DND-41 (cell line): ENCODE results near the gene CTLA4.

Source experiments
- ATAC-seq: fragments of 200-7000 bp; cut with Tn5 transposase; 3 replicates; pipeline ENCODE4 v1.9.1; 2021; ENCODE audit warnings: low read depth; ENCODE audit not compliant: insufficient read depth
- DNase-seq: peaks from one replicate; pipeline ENCODE4 v3.0.0-alpha.2; 2020
- H2AFZ ChIP-seq: 2 replicates; pipeline ENCODE4 v1.6.0; 2012; ENCODE audit warnings: low read depth, low read length
- H3K27ac ChIP-seq: 2 replicates; pipeline ENCODE4 v1.5.1; 2012; ENCODE audit warnings: low read length, inconsistent platforms
- H3K27me3 ChIP-seq: fragments of 200-600 bp; sonication (generic); 2 replicates; pipeline ENCODE4 v1.6.0; 2012; ENCODE audit warnings: low read length, mild to moderate bottlenecking, inconsistent platforms; ENCODE audit not compliant: insufficient read depth, poor library complexity
- H3K36me3 ChIP-seq: 2 replicates; pipeline ENCODE4 v1.5.1; 2012; ENCODE audit warnings: low read length, inconsistent platforms; ENCODE audit not compliant: insufficient read depth
- H3K4me1 ChIP-seq: 2 replicates; pipeline ENCODE4 v1.5.1; 2012; ENCODE audit warnings: mild to moderate bottlenecking, low read length; ENCODE audit not compliant: insufficient read depth
- H3K4me2 ChIP-seq: 2 replicates; pipeline ENCODE4 v1.6.0; 2012; ENCODE audit warnings: mild to moderate bottlenecking, moderate library complexity, low read length, inconsistent platforms; ENCODE audit not compliant: insufficient read depth
- H3K4me3 ChIP-seq, 2 experiments: fragments of 200-600 bp in 1 of 2; shearing (Covaris generic) in 1 of 2; 2 replicates each; pipeline ENCODE4 v1.5.1; 2012 to 2016; ENCODE audit warnings: inconsistent platforms in 2 of 2, low read length in 2 of 2, mild to moderate bottlenecking in 2 of 2, low read depth in 1 of 2, moderate library complexity in 1 of 2
- H3K79me2 ChIP-seq: 2 replicates; pipeline ENCODE4 v1.6.0; 2012; ENCODE audit warnings: low read length, inconsistent platforms; ENCODE audit not compliant: insufficient read depth
- H3K9ac ChIP-seq: 2 replicates; pipeline ENCODE4 v1.6.0; 2012; ENCODE audit warnings: low read depth, mild to moderate bottlenecking, inconsistent platforms, low read length, moderate library complexity
- H3K9me3 ChIP-seq: 2 replicates; pipeline ENCODE4 v1.5.1; 2012; ENCODE audit warnings: low read length, moderate library complexity, mild to moderate bottlenecking, inconsistent platforms; ENCODE audit not compliant: insufficient read depth, severe bottlenecking
- H4K20me1 ChIP-seq: 2 replicates; pipeline ENCODE4 v1.6.0; 2012; ENCODE audit warnings: low read length; ENCODE audit not compliant: insufficient read depth
- EZH2 ChIP-seq: IDR thresholded peaks from 3 replicates; pipeline ENCODE4 v1.6.1; 2012; ENCODE audit warnings: borderline replicate concordance, low read depth, mild to moderate bottlenecking, moderate library complexity, low read length, inconsistent platforms; ENCODE audit not compliant: severe bottlenecking
- TF ChIP-seq, protein P1 (sequence below): IDR thresholded peaks from 2 replicates; pipeline ENCODE4 v1.5.1; 2012; ENCODE audit warnings: borderline replicate concordance, low read length, moderate library complexity, mild to moderate bottlenecking; ENCODE audit not compliant: poor library complexity, severe bottlenecking; ENCODE audit errors: extremely low read depth

CTLA4 gene

DNA sequence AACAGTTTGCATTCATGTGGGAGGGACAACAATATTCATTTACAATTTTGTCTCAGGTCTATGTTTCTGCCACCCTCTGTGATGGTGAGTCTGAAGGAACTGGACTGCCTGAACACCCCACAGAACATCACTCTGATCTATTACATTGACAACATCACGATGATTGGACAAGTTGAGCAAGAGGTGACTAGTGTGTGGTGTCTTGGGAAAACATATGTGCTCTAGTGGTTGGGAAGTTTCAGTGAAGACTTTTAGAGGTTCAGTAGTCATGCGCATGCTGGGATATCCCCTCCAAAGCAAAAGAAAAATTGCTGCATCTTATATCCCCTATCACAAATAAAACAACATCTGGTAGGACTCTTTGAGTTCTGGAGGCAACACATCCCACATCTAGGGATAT, 18.6 kb upstream of the CTLA4 start:
- Histone ChIP-seq H3K79me2 (no peaks in the 10 kb centered on the region), H3K4me3 (no peak overlapping the region), H3K27me3 (no peaks in the 10 kb centered on the region), H3K9me3 (no peaks in the 10 kb centered on the region), H3K27ac (no peak overlapping the region), H3K4me2 (no peak overlapping the region), H4K20me1 (no peaks in the 10 kb centered on the region), H3K9ac (no peak overlapping the region), H3K4me1 (no peaks in the 10 kb centered on the region), H3K36me3 (no peaks in the 10 kb centered on the region), H2AFZ (no peak overlapping the region)
- no peak for ATAC-seq
- DNase-seq: no peak
- TF ChIP-seq, protein P1, sequence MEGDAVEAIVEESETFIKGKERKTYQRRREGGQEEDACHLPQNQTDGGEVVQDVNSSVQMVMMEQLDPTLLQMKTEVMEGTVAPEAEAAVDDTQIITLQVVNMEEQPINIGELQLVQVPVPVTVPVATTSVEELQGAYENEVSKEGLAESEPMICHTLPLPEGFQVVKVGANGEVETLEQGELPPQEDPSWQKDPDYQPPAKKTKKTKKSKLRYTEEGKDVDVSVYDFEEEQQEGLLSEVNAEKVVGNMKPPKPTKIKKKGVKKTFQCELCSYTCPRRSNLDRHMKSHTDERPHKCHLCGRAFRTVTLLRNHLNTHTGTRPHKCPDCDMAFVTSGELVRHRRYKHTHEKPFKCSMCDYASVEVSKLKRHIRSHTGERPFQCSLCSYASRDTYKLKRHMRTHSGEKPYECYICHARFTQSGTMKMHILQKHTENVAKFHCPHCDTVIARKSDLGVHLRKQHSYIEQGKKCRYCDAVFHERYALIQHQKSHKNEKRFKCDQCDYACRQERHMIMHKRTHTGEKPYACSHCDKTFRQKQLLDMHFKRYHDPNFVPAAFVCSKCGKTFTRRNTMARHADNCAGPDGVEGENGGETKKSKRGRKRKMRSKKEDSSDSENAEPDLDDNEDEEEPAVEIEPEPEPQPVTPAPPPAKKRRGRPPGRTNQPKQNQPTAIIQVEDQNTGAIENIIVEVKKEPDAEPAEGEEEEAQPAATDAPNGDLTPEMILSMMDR: no peak
- TF ChIP-seq EZH2: no peak

DNA sequence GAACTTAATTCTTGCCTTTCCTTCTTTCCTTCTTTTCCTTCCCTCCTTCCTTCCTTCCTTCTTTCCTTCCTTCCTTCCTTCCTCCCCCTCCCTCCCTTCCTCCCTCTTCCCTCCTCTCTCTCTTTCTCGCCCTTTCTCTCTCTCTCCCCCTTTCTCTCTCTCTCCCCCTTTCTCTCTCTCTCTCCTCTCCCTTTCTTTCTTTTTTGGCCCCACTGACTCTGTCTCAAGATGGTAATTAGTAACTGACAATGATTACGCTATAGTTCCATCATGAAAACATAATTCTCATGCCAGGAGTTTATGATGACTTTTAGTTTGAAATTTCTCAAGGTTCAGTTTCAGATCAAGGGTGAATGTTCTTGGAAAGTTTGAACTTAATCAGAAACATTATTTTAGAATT, 14.8 kb upstream of the CTLA4 start:
- no peaks in the 10 kb centered on the region for H4K20me1 ChIP-seq
- H3K4me1 ChIP-seq: no peaks in the 10 kb centered on the region
- TF ChIP-seq, protein P1: no peak
- TF ChIP-seq EZH2: no peak
- H3K27ac ChIP-seq: no peak overlapping the region
- H3K4me3 ChIP-seq: no peak overlapping the region
- H3K9me3 ChIP-seq: no peaks in the 10 kb centered on the region
- ATAC-seq (no peak), DNase-seq (no peak)
- H3K79me2 ChIP-seq: no peaks in the 10 kb centered on the region
- no peak overlapping the region for H3K4me2 ChIP-seq
- H3K9ac ChIP-seq: no peak overlapping the region
- H2AFZ ChIP-seq: no peak overlapping the region
- no peaks in the 10 kb centered on the region for H3K36me3 ChIP-seq
- H3K27me3 ChIP-seq: no peaks in the 10 kb centered on the region

DNA sequence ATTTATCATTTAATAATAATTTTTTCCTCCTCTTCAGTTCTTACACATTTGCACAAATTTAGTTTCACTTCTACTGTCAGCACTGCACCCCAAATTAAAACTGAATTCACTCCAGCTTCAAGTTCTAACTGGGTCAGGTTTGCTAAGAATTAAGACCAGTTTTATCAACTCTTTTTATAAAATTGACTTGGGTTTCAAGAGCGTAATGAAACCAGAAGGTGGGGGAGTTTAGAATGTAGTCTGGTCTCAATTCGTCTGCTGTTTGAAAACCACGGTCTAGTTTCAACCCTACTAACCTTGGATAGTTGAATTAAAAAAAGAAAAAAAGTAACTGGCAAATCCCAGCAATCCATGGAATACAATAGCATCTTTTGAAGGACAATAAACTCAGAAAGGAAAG, 14.3 kb upstream of the CTLA4 start:
- Histone ChIP-seq H3K4me1 (no peaks in the 10 kb centered on the region), H3K27ac (no peak overlapping the region), H3K4me2 (no peak overlapping the region), H4K20me1 (no peaks in the 10 kb centered on the region), H3K4me3 (no peak overlapping the region), H3K9me3 (no peaks in the 10 kb centered on the region), H3K79me2 (no peaks in the 10 kb centered on the region), H3K27me3 (no peaks in the 10 kb centered on the region), H2AFZ (no peak overlapping the region), H3K36me3 (no peaks in the 10 kb centered on the region), H3K9ac (no peak overlapping the region)
- DNase-seq (no peak), ATAC-seq (no peak)
- TF ChIP-seq, protein P1: no peak
- no peak for TF ChIP-seq EZH2

DNA sequence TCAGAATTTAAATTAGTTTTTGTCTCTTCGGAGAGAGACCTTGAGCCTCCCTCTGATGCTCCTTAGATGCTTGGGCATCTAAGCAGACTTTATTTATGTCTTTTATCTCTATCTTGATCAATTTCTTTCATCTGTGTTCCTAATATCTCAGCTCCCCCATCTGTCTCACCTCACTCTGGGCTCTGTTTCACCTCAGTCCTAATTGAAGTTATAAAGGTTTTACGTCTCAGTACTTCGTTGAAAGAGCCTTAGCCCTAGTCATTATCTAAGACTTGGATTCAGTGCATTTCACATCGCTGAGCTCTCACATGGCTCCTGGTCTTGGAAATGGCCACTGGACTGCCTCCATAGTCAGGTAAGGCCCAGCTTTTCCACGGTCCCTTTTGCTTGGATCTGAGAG, 13.8 kb upstream of the CTLA4 start:
- H3K36me3 ChIP-seq: no peaks in the 10 kb centered on the region
- no peaks in the 10 kb centered on the region for H4K20me1 ChIP-seq
- H3K4me2 ChIP-seq: no peak overlapping the region
- ATAC-seq: no peak
- no peak overlapping the region for H2AFZ ChIP-seq
- no peak for DNase-seq
- no peaks in the 10 kb centered on the region for H3K9me3 ChIP-seq
- no peak overlapping the region for H3K9ac ChIP-seq
- TF ChIP-seq, protein P1: no peak
- TF ChIP-seq EZH2: no peak
- H3K27me3 ChIP-seq: no peaks in the 10 kb centered on the region
- H3K27ac ChIP-seq: no peak overlapping the region
- no peak overlapping the region for H3K4me3 ChIP-seq
- H3K4me1 ChIP-seq: no peaks in the 10 kb centered on the region
- no peaks in the 10 kb centered on the region for H3K79me2 ChIP-seq
